T47D (cell line): ENCODE data around the gene SOS1.
A peak's percentile ranks its signal among the peaks of the same experiment; 100 is the strongest.

Experiments used
- DNase-seq, 2 experiments: peaks; one replicate each; pipeline versions ENCODE4 v3.0.0 to v3.0.0-alpha.2; 2011 to 2012; ENCODE audit warnings: low read depth in 1 of 2, low spot score in 1 of 2
- JUND ChIP-seq: IDR thresholded peaks from 2 replicates; pipeline ENCODE4 v1.6.1; 2012; ENCODE audit warnings: low read depth
- in situ Hi-C: cut with HindIII; loops from 2 replicates; pipeline ENCODE4 v1.10.0; 2016; ENCODE audit warnings: low sequenced_read_pairs, low pct_unique_long_range_greater_than_20kb

SOS1 gene

DNA sequence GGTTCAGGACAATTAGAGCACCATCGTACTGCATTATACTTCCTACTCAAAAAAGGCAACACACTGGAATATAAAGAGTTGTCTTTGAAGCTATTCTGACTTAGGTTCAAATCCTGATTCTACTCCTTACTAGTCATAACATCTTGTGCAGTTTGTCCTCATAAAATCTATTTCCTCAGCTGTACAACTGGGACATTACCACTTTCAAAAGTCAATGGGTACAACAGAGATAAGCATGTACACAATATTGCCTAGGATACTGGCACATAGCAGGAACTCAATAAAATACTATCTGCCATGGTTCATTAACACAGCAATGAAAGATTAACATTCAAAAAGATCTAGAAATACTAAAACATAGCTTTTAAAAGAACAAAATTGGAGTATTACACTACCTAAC, 11.3 kb downstream of the SOS1 start:
- TF ChIP-seq JUND: no peak
- no peak for DNase-seq
- in situ Hi-C loops: no loop called here

DNA sequence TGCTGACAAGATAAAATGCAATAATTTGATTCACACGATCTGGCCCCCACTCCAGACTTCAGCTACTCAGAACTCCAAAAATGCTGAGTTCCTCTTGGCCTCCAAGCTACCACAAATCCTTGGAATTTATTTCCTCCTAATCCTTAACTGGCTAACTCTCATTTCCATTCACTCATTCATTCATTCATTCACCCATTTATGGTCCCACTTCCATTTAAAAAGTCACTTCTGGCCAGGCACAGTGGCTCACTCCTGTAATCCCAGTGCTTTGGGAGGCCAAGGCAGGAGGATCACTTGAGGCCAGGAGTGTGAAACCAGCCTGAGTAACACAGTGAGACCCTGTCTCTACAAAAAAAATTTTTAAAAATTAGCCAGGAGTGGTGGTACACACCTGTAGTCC, 12.5 kb downstream of the SOS1 start:
- no peak for TF ChIP-seq JUND
- no peak for DNase-seq
- in situ Hi-C loops: no loop called here

GRCh38 chr2:39107724-39108273, 13.1 kb downstream of the SOS1 start:
- no peak for TF ChIP-seq JUND
- in situ Hi-C loops: no loop called here
- no peak for DNase-seq

DNA sequence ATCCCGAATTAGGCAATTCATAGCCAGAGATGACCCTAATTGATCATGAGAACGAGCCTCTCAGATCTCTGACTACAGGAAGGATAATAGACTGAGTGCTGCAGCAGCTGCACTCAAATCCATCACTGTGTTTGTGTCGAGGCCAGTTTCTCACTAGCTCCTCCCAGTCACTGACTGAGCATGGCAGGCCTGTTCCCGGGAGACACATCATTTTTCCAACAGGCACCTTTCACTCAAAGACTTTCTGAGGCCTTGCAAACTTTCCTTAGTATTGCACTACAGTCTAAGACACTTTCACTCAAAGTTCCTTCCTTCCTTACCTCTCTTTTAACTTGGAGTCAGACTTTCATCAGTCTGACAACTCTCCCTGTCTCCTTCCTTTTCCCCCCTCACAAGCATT, 13.7 kb downstream of the SOS1 start:
- TF ChIP-seq JUND: no peak
- in situ Hi-C loops: no loop called here
- peak in 1 of 2 experiments; percentile 18 for DNase-seq

GRCh38 chr2:39099870-39100728, 20.8 kb downstream of the SOS1 start:
- no peak for TF ChIP-seq JUND
- in situ Hi-C loops: no loop called here
- DNase-seq: no peak

- in situ Hi-C loops: no loop called here
- TF ChIP-seq JUND: no peak
Measured at GRCh38 chr2:39099310-39099869, 21.5 kb downstream of the SOS1 start.

DNA sequence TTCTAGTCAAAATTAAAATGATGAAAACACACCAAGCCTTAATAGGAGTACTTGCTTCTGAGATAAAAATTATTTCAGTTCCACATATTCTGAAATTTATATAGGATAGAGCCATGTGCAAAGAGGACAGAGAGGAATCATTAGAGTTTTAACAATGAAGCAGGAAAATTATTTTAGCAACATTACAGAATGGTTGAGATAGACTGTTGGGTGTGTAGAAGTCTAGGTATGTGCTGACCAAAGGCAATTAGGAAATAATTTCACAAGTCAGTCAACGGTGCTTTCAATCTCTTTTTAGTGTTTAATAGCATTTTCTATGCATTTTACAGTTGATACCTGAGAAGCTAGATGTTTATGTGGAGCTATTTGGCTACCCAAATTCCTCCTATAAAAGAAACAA, 25.2 kb downstream of the SOS1 start:
- no peak for TF ChIP-seq JUND
- DNase-seq: no peak
- in situ Hi-C loops: no loop called here

More at GRCh38 chr2:39099310-39099869, 21.5 kb downstream of the SOS1 start:
- DNase-seq: no peak

DNA sequence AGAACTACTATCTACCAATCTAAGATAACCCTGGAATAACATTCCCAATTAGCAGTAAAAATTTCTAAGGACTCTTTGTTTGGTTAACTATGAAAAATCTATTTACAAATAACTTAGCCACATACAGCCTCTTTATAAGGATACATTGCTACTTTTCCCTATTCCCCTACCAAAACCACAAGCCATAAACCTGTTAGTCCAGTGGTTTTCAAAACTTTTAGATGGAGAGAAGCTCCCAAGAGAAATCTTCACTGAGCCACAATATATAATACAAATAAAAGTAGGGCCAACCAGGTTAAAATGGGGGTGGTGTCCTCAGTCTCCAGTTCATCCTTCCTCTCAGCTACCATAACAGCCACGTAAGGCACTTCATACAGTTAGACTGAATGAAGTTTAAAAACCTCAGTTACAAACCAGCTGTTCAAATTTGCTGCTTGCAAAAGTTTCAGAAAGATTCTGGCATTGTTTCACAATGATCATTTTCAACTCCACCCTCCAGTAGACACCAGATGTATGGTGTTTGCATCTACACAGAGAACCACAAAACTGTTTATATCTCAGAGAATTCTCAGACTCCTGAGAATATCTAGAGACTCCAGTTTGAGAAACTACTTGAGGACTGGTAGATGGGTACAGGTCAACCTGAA, 26.0 kb downstream of the SOS1 start:
- DNase-seq: peak in 1 of 2 experiments; percentile 24
- in situ Hi-C loops: no loop called here
- no peak for TF ChIP-seq JUND

DNA sequence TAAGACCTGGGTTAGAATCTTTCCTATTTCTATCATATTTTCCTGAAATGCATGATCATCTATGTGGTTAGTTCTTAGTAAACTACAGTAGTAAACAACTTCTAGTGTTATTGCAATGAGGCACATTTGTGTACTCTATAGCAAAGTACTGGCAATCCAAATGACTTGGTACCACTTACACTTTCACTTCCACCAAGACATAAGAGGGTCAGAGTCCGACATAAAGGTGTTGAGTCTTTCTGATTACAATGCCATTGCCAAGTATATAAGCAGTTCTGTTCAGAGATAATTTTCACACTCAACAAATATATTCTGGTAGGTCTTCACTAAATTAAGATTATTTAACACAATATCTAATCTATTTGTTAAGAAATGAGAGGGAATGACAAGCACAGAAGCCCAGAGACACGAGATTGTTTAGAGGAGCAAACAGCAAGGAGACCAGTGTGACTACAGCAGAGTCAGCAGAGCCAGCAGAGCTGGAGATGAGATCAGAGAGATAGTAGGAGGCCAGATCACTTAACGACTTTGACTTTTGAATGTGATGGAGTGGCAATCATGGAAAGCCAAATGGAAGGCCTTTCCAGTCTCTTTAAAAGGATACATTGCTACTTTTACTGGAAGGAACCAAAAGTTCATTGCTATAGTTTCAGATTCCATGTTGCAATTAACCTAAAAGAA, 27.5 kb downstream of the SOS1 start:
- TF ChIP-seq JUND: no peak
- no peak for DNase-seq
- in situ Hi-C loops: no loop called here

- no peak for DNase-seq
- in situ Hi-C loops: no loop called here
- TF ChIP-seq JUND: no peak
Measured at GRCh38 chr2:39091543-39091942, 29.3 kb downstream of the SOS1 start.

DNA sequence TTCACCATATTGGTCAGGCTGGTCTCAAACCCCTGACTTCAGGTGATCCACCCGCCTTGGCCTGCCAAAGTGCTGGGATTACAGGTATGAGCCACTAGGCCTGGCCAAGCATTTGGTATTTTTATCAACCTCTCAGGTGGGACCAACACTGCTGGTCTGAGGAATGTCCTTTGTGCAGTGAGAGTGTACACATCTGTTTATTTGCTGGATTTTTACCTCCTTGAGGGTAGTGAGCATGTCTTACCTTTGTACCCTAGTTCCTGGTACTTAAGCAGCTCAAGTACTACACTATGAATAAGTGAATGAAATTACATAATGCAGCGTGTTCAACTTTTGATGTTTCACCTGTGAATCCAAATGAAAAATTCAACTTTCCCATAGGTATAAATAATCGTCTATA, 29.8 kb downstream of the SOS1 start:
- no peak for TF ChIP-seq JUND
- in situ Hi-C loops: no loop called here
- DNase-seq: no peak

GRCh38 chr2:39080152-39080551, 40.7 kb downstream of the SOS1 start:
- in situ Hi-C loops: no loop called here
- TF ChIP-seq JUND: no peak
- DNase-seq: no peak
